Liver (tissue), 5 donors: ENCODE measurements around the gene C11orf98. TPM values are rescaled to one million over a fixed set of nuclear protein-coding genes. Genes with fewer than 3 reads are reported as not detected.

Experiments used
- polyA plus RNA-seq, 2 donors: library from polyadenylated mRNA; stranded (reverse) in 1 of 2; unstranded in 1 of 2; fragments of 200-250 nt in 1 of 2; fragments of >200 nt in 1 of 2; fragmentation: Nextera tagmentation in 1 of 2; extraction: Ambion mirVana in 1 of 2; gene quantifications; one replicate each; pipeline versions ENCODE4 v1.2.1 to v1.2.3, GENCODE V29; 2013 to 2015
- small RNA-seq: library from RNA; depleted of rRNA; stranded (forward); fragments of <200 nt; gene quantifications from one replicate; pipeline ENCODE3, GENCODE V24; 2014
- total RNA-seq, 2 donors: library from RNA; depleted of rRNA; stranded (reverse); fragments of >200 nt; gene quantifications; one replicate each; pipeline ENCODE4 v1.2.3, GENCODE V29; 2014
- donor health status: healthy.
- donor health status: healthy.
- donor health status: healthy.

C11orf98 gene
- total and polyA plus RNA-seq, 4 donors: 16.5 to 49.9 (median 30.7) TPM

Small RNA genes within 50 kb of the gene (small RNA-seq; reads per million reads assigned to genes)
- gene SNORA57: not detected

Other genes with a start within 250 kb of the C11orf98 start
- not detected for gene SCGB1A1, start 246.2 kb downstream of the C11orf98 start, total RNA-seq
- gene SCGB1A1, start 246.2 kb downstream of the C11orf98 start, polyA plus RNA-seq: not detected
- gene AHNAK, start 118.4 kb downstream of the C11orf98 start, total RNA-seq: 100 to 1,000 TPM in 1 of 2 donors, 10 to 100 TPM in 1; 53.6 to 110 TPM
- 10 to 100 TPM; 22.6 to 22.7 TPM for gene AHNAK, start 118.4 kb downstream of the C11orf98 start, polyA plus RNA-seq
- gene EEF1G, start 91.3 kb downstream of the C11orf98 start, total RNA-seq: 100 to 1,000 TPM; 373 to 640 TPM
- 100 to 1,000 TPM; 251 to 566 TPM for gene EEF1G, start 91.3 kb downstream of the C11orf98 start, polyA plus RNA-seq
- 10 to 100 TPM in 1 of 2 donors, 1 to 10 TPM in 1; 5.6 to 12.1 TPM for gene TUT1, start 73.7 kb downstream of the C11orf98 start, total RNA-seq
- gene TUT1, start 73.7 kb downstream of the C11orf98 start, polyA plus RNA-seq: 10 to 100 TPM; 15.2 to 15.8 TPM
- gene MTA2, start 63.3 kb downstream of the C11orf98 start, total RNA-seq: 10 to 100 TPM; 43.1 to 55.3 TPM
- 10 to 100 TPM in 1 of 2 donors, 1 to 10 TPM in 1; 4.4 to 21.4 TPM for gene MTA2, start 63.3 kb downstream of the C11orf98 start, polyA plus RNA-seq
- gene EML3, start 52.4 kb downstream of the C11orf98 start, total RNA-seq: 10 to 100 TPM in 1 of 2 donors, 1 to 10 TPM in 1; 6.0 to 17.2 TPM
- 10 to 100 TPM in 1 of 2 donors, 1 to 10 TPM in 1; 9.9 to 19.3 TPM for gene EML3, start 52.4 kb downstream of the C11orf98 start, polyA plus RNA-seq
- gene ROM1, start 52.0 kb downstream of the C11orf98 start, total RNA-seq: 1 to 10 TPM in 1 of 2 donors, under 1 TPM in 1; 0.84 to 1.3 TPM
- gene ROM1, start 52.0 kb downstream of the C11orf98 start, polyA plus RNA-seq: 1 to 10 TPM in 1 of 2 donors, under 1 TPM in 1; 0.86 to 3.9 TPM
- gene B3GAT3, start 43.2 kb downstream of the C11orf98 start, total RNA-seq: 10 to 100 TPM; 13.1 TPM
- 10 to 100 TPM; 22.5 to 29.2 TPM for gene B3GAT3, start 43.2 kb downstream of the C11orf98 start, polyA plus RNA-seq
- 100 to 1,000 TPM; 130 to 209 TPM for gene GANAB, start 18.6 kb downstream of the C11orf98 start, total RNA-seq
- gene GANAB, start 18.6 kb downstream of the C11orf98 start, polyA plus RNA-seq: 100 to 1,000 TPM in 1 of 2 donors, 10 to 100 TPM in 1; 45.2 to 166 TPM
- 10 to 100 TPM; 12.7 to 17.5 TPM for gene INTS5, start 11.9 kb downstream of the C11orf98 start, total RNA-seq
- gene INTS5, start 11.9 kb downstream of the C11orf98 start, polyA plus RNA-seq: 10 to 100 TPM in 1 of 2 donors, 1 to 10 TPM in 1; 6.5 to 14.6 TPM
- 1 to 10 TPM; 1.8 to 2.5 TPM for gene CSKMT, start 102 bp upstream of the C11orf98 start, total RNA-seq
- 1 to 10 TPM; 2.1 to 2.4 TPM for gene CSKMT, start 102 bp upstream of the C11orf98 start, polyA plus RNA-seq
- 1 to 10 TPM; 2.9 to 6.3 TPM for gene UQCC3, start 6.5 kb upstream of the C11orf98 start, total RNA-seq
- 10 to 100 TPM in 1 of 2 donors, 1 to 10 TPM in 1; 7.0 to 12.2 TPM for gene UQCC3, start 6.5 kb upstream of the C11orf98 start, polyA plus RNA-seq
- 1 to 10 TPM; 3.5 to 4.4 TPM for gene LBHD1, start 7.1 kb upstream of the C11orf98 start, total RNA-seq
- 1 to 10 TPM; 1.6 to 3.4 TPM for gene LBHD1, start 7.1 kb upstream of the C11orf98 start, polyA plus RNA-seq
- gene UBXN1, start 13.9 kb upstream of the C11orf98 start, total RNA-seq: 10 to 100 TPM; 31.4 to 45.5 TPM
- 10 to 100 TPM; 36.8 to 45.7 TPM for gene UBXN1, start 13.9 kb upstream of the C11orf98 start, polyA plus RNA-seq
- gene LRRN4CL, start 24.3 kb upstream of the C11orf98 start, total RNA-seq: under 1 TPM in 1 of 2 donors, not detected in 1; 0.08 TPM
- gene LRRN4CL, start 24.3 kb upstream of the C11orf98 start, polyA plus RNA-seq: under 1 TPM in 1 of 2 donors, not detected in 1; 0.06 TPM
- 10 to 100 TPM; 15.1 to 23.0 TPM for gene BSCL2, start 42.2 kb upstream of the C11orf98 start, total RNA-seq
- gene BSCL2, start 42.2 kb upstream of the C11orf98 start, polyA plus RNA-seq: 10 to 100 TPM; 34.5 to 40.0 TPM
- gene GNG3, start 42.5 kb upstream of the C11orf98 start, total RNA-seq: under 1 TPM in 1 of 2 donors, not detected in 1; 0.19 TPM
- not detected for gene GNG3, start 42.5 kb upstream of the C11orf98 start, polyA plus RNA-seq
- gene HNRNPUL2, start 62.2 kb upstream of the C11orf98 start, total RNA-seq: 10 to 100 TPM; 14.0 to 17.0 TPM
- gene HNRNPUL2, start 62.2 kb upstream of the C11orf98 start, polyA plus RNA-seq: 10 to 100 TPM in 1 of 2 donors, 1 to 10 TPM in 1; 1.3 to 12.0 TPM
- gene TTC9C, start 63.3 kb upstream of the C11orf98 start, total RNA-seq: 10 to 100 TPM; 12.0 to 16.1 TPM
- gene TTC9C, start 63.3 kb upstream of the C11orf98 start, polyA plus RNA-seq: 10 to 100 TPM in 1 of 2 donors, 1 to 10 TPM in 1; 10.0 to 14.0 TPM
- 1 to 10 TPM; 5.9 to 6.4 TPM for gene ZBTB3, start 89.0 kb upstream of the C11orf98 start, total RNA-seq
- 1 to 10 TPM; 1.5 to 2.6 TPM for gene ZBTB3, start 89.0 kb upstream of the C11orf98 start, polyA plus RNA-seq
- gene POLR2G, start 96.4 kb upstream of the C11orf98 start, total RNA-seq: 10 to 100 TPM; 21.9 to 29.0 TPM
- 10 to 100 TPM; 42.4 to 46.9 TPM for gene POLR2G, start 96.4 kb upstream of the C11orf98 start, polyA plus RNA-seq
- 10 to 100 TPM in 1 of 2 donors, 1 to 10 TPM in 1; 8.5 to 25.2 TPM for gene TAF6L, start 106.2 kb upstream of the C11orf98 start, total RNA-seq
- 10 to 100 TPM in 1 of 2 donors, 1 to 10 TPM in 1; 5.8 to 12.8 TPM for gene TAF6L, start 106.2 kb upstream of the C11orf98 start, polyA plus RNA-seq
- gene TMEM179B, start 122.2 kb upstream of the C11orf98 start, total RNA-seq: 10 to 100 TPM; 21.1 to 28.4 TPM
- gene TMEM179B, start 122.2 kb upstream of the C11orf98 start, polyA plus RNA-seq: 10 to 100 TPM; 37.0 to 81.4 TPM
- gene TMEM223, start 126.8 kb upstream of the C11orf98 start, total RNA-seq: 10 to 100 TPM in 1 of 2 donors, 1 to 10 TPM in 1; 9.2 to 11.8 TPM
- 10 to 100 TPM; 14.2 to 23.8 TPM for gene TMEM223, start 126.8 kb upstream of the C11orf98 start, polyA plus RNA-seq
- gene NXF1, start 140.2 kb upstream of the C11orf98 start, total RNA-seq: 10 to 100 TPM; 17.3 to 38.3 TPM
- gene NXF1, start 140.2 kb upstream of the C11orf98 start, polyA plus RNA-seq: 10 to 100 TPM; 30.3 to 35.1 TPM
- gene STX5, start 166.8 kb upstream of the C11orf98 start, total RNA-seq: 10 to 100 TPM; 22.4 to 34.1 TPM
- gene STX5, start 166.8 kb upstream of the C11orf98 start, polyA plus RNA-seq: 10 to 100 TPM; 13.6 to 29.8 TPM
- gene TEX54, start 167.6 kb upstream of the C11orf98 start, total RNA-seq: not detected
- gene TEX54, start 167.6 kb upstream of the C11orf98 start, polyA plus RNA-seq: 1 to 10 TPM in 1 of 2 donors, not detected in 1; 1.6 TPM
- 10 to 100 TPM; 17.1 to 21.5 TPM for gene WDR74, start 174.4 kb upstream of the C11orf98 start, total RNA-seq
- gene WDR74, start 174.4 kb upstream of the C11orf98 start, polyA plus RNA-seq: 10 to 100 TPM; 19.6 to 22.5 TPM
- gene SLC3A2, start 215.7 kb upstream of the C11orf98 start, total RNA-seq: 10 to 100 TPM; 48.1 to 59.5 TPM
- 10 to 100 TPM; 34.3 to 53.9 TPM for gene SLC3A2, start 215.7 kb upstream of the C11orf98 start, polyA plus RNA-seq